HS-5 (cell line): ENCODE data around the gene ARHGAP21.

Source experiments
- DNase-seq: peaks from one replicate; pipeline ENCODE4 v3.0.0-alpha.2; 2012; ENCODE audit warnings: low read depth

The ARHGAP21 gene

GRCh38 chr10:24722676-24723385 is 856 bp downstream of the ARHGAP21 start:
- DNase-seq: no peak

- no peak for DNase-seq
These were observed 1.5 kb downstream of the ARHGAP21 start for GRCh38 chr10:24722131-24722675.

- no peak for DNase-seq
These were observed 2.2 kb downstream of the ARHGAP21 start for GRCh38 chr10:24721229-24722106.

- no peak for DNase-seq
These were observed 3.6 kb downstream of the ARHGAP21 start for GRCh38 chr10:24720096-24720495.

GRCh38 chr10:24718031-24718855 is 5.4 kb downstream of the ARHGAP21 start:
- peak; percentile 51 for DNase-seq

- DNase-seq: no peak
These were observed 7.4 kb downstream of the ARHGAP21 start for GRCh38 chr10:24716295-24716694.

- no peak for DNase-seq
These were observed 8.4 kb downstream of the ARHGAP21 start for GRCh38 chr10:24715246-24715769.

GRCh38 chr10:24713086-24713485 is 10.6 kb downstream of the ARHGAP21 start:
- no peak for DNase-seq

GRCh38 chr10:24711465-24711864 is 12.2 kb downstream of the ARHGAP21 start:
- DNase-seq: no peak

- DNase-seq: no peak
These were observed 15.6 kb downstream of the ARHGAP21 start for GRCh38 chr10:24708081-24708480.

- no peak for DNase-seq
These were observed 16.2 kb downstream of the ARHGAP21 start for GRCh38 chr10:24707445-24707844.

GRCh38 chr10:24706479-24707118 is 17.1 kb downstream of the ARHGAP21 start:
- peak; percentile 68 for DNase-seq

GRCh38 chr10:24703700-24704099 is 20.0 kb downstream of the ARHGAP21 start:
- no peak for DNase-seq

GRCh38 chr10:24701447-24701846 is 22.2 kb downstream of the ARHGAP21 start:
- DNase-seq: no peak

- no peak for DNase-seq
These were observed 22.7 kb downstream of the ARHGAP21 start for GRCh38 chr10:24700948-24701347.

- no peak for DNase-seq
These were observed 25.4 kb downstream of the ARHGAP21 start for GRCh38 chr10:24698270-24698669.

- DNase-seq: no peak
These were observed 26.6 kb downstream of the ARHGAP21 start for GRCh38 chr10:24697080-24697479.

GRCh38 chr10:24695452-24695851 is 28.2 kb downstream of the ARHGAP21 start:
- no peak for DNase-seq

- no peak for DNase-seq
These were observed 29.6 kb downstream of the ARHGAP21 start for GRCh38 chr10:24694086-24694485.

GRCh38 chr10:24690961-24691512 is 32.6 kb downstream of the ARHGAP21 start:
- DNase-seq: no peak

- DNase-seq: no peak
These were observed 37.6 kb downstream of the ARHGAP21 start for GRCh38 chr10:24685958-24686540.
